Hematopoietic multipotent progenitor cell treated with erythropoietin and hydrocortisone succinate and interleukin-3 and kit ligand, for 6 days (in vitro differentiated cells): ENCODE results near the gene MAPK8IP1.
"Not testable (repeated sequence)": the region's sequence is repeated elsewhere in the genome, so short reads cannot be mapped to it uniquely, and the experiment has no call there.

Experiments
- DNase-seq: peaks from one replicate; pipeline ENCODE4 v3.0.0-alpha.2; 2015

The MAPK8IP1 gene

DNA sequence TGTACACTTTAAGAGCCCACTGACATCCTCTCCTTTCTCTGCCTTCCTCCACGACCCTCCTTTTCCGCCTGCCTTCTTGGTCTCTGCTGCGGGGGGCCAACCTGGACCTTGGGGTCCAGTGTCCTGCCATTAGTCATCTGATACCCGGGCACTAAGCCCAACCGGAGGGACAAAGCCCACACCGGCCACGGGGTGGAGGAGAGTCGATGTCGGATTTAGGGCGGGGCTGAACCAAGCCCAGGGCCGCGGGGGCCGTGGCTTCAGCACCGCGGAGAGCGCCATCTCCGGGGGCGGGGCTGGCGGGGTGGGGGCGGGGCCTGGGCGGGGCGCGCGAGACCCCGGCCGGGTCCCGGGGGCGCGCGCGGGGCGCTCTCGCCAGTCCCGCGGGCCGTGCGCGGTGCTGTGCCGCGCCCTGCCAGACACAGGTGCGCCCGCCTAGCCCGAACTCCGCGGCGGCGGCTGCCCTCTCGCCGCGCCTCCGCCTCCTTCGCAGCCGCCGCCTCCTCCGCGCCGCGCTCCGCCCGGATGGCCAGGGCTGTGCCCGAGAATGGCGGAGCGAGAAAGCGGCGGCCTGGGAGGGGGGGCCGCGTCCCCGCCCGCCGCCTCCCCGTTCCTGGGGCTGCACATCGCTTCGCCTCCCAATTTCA is at the start of gene MAPK8IP1:
MAPK8IP1 (plus strand) TSS at position 378 of the 647 bp plus-strand sequence; CDS start at position 548, 170 bp downstream.
- DNase-seq = peak; percentile 74

DNA sequence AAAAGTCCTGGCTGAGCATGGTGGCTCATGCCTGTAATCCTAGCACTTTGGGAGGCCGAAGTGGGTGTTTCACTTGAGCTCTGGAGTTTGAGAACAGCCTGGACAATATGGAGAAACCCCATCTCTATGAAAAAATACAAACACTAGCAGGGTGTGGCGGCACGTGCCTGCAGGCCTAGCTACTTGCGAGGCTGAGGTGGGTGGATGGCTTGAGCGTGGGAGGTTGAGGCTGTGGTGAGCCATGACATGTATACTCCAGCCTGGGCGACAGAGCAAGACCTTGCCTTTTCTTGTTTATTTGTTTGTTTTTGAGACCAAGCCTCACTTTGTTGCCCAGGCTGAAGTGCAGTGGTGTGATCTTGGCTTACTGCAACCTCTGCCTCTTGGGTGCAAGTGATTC is 46.2 kb upstream of the MAPK8IP1 start:
- DNase-seq = no peak

DNA sequence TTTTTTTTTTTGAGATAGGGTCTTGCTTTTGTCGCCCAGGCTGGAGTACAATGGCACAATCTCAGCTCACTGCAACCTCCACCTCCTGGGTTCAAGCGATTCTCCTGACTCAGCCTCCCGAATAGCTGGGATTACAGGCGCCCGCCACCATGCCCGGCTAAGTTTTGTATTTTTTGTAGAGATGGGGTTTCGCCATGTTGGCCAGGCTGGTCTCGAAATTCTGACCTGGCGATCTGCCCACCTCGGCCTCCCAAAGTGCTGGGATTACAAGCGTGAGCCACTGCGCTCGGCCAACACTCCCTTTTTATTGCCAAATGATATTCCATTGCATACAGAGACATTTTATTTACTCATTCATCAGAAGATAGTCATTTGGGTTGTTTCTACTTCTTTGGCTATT is 45.2 kb upstream of the MAPK8IP1 start:
- DNase-seq = not testable (repeated sequence)

- peak; percentile 95 for DNase-seq
Observed at GRCh38 chr11:45843158-45843924, 42.1 kb upstream of the MAPK8IP1 start.

DNA sequence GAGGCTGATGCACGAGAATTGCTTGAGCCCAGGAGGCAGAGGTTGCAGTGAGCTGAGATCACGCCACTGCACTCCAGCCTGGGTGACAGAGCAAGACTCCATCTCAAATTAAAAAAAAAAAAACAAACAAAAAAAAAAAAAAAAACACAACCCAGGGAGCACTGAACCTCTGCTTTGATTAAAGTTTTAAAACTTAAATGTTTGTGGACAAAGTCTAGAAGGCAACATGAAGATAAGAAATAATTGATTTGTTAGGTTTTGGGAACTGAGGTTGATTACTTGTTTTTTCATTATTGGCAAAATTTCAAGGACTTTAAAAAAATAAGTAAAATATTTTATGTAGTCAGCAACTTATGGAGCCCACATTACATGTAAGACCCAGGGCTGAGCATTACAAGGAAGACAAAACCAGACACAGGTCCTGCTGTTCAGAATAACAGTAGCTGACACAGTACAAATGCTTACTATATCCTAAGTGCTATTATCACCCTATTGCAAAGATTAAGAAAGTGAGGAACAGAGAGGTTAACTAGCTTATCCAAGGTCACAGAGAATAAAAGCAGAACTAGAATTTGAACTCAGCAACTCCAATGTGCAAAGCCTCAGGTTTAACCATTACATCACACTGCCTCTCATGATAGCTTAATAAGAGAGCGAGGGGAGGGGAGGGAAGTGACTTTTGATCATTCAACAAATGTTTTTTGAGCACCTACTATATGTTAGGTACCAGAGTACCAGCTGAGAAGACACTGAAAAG is 40.5 kb upstream of the MAPK8IP1 start:
- no peak for DNase-seq

DNA sequence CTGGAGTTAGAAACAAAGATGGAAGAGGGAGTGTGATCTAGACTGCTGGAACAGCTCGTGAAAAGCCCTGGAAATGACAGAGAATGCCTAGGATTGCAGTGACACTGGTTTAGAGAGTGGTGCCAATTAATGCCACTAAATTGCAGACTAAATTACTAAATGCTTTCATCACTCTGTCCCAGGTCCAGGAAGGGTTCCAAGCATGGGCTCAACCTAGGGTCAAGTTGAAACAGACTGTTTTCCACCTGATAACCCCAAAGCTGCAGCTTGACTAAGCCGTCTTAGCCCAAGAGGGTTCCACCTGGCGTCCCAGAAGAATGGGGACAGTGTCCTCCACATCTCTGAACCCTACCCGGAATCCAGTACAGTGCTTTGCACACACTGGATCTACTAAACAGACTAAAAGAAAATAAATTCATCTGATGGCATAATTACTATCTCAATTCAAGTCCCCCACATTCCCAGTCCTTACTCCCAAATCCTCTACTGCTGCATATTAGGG is 39.2 kb upstream of the MAPK8IP1 start:
- no peak for DNase-seq

DNA sequence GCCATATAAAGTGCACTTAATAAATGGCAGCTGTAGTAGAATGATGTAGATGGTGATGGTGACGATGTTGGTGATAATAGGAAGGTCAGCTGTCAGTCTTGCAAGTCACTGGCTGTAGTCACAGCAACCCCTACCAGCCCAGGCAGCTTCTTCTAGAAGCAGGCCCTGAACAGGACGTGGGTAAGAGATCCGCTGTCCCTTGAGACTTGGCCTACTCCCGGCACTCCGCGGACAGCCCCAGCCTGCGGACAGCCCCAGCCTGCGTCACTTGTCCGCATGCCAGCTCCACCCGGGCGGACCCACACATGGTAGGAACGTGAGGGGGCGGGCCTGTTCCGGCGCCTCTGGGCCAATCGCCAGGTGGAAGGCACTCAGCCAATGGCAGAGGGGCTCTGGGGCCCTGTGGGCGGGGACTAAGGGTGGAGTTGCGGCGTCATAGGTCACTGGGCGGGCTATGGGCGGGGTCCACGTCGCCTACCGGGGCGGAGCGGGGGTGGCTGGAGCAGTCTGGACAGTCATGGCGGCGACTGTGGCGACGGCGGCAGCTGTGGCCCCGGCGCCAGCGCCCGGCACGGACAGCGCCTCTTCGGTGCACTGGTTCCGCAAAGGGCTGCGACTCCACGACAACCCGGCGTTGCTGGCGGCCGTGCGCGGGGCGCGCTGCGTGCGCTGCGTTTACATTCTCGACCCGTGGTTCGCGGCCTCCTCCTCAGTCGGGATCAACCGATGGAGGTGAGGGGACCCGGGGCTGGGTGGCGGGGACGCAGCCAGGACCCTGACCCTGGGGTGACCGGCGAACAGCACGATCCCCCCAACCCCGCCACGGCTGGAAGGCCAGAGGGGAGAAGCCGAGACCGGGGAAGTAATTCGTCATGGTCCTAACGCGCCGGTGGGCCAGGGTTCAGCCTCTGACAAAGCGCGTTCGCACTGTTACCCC is 38.2 kb upstream of the MAPK8IP1 start, which contains the start of gene CRY2:
CRY2 (plus strand) TSS at position 502 of the 937 bp plus-strand sequence; CDS start at position 518, 16 bp downstream.
- DNase-seq = peak; percentile 99

GRCh38 chr11:45847911-45848316 is 37.5 kb upstream of the MAPK8IP1 start:
- DNase-seq = peak; percentile 91

DNA sequence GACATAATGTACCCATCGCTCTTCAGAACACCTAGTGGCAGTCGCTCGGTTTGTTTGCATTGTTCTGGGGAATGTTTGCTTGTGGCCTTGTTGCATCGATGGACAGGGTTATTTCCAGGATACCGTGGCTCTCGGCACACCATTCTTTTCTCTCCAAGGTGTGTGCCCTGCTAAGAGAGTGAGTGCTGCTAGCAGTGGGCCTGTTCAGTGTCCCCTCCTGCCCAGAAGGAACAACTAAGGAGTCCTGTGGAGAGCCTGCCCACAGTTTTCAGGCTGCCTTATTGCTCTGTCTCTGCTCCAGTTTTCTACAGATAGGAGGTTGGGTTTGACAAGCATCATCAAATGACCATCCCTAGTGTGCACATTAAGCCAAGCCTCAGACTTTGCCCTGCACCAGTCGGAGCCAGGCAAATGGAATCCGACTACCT is 36.8 kb upstream of the MAPK8IP1 start:
- no peak for DNase-seq

DNA sequence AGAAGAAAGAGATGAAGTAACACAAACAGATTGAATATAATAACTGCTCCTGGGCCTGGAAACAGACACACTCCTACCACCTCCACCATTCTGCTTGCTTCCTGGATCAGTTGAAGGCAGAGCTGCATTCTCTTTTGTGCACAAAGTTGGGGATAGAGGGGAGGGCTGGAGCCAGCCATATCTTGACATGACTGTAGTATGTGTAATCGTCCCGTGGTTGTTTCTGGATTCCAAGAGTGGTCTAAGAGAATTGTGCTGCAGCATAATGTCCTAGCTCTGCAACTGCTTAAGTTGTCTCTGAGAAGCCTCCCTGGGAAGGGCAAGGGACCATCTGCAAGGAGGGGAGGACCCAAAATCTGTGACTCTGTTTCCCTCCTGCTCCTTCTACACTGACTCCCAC is 35.0 kb upstream of the MAPK8IP1 start:
- no peak for DNase-seq

- DNase-seq = no peak
Observed at GRCh38 chr11:45851228-45851627, 34.2 kb upstream of the MAPK8IP1 start.

DNA sequence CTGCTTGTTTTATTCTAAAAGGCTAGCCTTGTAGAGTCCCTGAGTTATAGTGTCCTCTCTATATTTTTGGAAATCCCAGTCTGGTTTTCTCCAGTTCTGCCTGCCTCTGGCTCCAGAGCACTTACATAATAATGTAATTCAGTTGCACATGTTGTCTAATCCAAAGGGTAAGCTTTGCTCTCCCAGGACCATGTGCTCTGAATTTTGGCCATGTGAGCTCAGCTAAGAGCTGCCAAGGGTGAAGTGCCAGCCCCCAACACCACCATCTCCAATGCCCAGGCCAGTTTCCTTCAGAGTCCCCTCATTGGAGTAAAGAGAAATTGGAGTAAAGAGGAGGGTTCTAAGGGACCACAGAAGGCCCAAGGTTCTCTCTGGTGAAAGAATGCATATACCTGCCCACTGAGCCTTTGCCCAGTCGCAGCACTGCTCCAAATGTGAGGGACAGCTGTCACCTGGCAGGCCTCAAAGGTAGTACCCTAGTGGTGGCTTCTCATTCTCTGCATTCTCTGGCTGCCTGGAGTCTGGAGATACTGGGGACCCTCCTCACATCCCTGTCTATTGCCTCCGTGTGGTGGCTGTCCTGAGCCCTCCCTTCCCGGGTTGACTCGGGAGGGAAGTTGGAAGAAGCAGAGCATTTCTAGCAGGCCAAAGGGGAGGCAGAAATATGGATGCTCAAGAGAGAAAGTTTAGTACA is 33.3 kb upstream of the MAPK8IP1 start:
- DNase-seq = no peak

GRCh38 chr11:45852712-45853101 is 32.7 kb upstream of the MAPK8IP1 start:
- no peak for DNase-seq

GRCh38 chr11:45853332-45854219 is 31.9 kb upstream of the MAPK8IP1 start:
- no peak for DNase-seq

DNA sequence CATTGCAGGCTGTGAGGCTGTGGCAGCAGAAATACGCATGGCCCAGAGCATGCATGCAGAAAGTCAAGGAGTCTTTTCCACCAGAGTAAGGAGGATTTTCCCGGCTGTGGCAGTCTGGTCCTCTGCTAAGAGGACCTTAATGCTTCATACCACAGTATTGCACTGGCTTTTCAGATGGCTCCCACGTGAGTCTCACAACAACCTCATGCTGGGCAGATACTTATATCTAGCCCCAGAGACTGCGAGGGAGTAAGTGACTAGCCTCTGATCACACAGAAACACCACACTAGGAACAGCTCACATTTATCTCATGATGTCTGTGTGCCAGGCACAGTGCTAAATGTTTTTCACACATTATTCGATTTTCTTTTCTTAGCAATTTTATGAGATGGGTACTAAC is 30.1 kb upstream of the MAPK8IP1 start:
- no peak for DNase-seq

GRCh38 chr11:45856044-45856468 is 29.4 kb upstream of the MAPK8IP1 start:
- DNase-seq = no peak

DNA sequence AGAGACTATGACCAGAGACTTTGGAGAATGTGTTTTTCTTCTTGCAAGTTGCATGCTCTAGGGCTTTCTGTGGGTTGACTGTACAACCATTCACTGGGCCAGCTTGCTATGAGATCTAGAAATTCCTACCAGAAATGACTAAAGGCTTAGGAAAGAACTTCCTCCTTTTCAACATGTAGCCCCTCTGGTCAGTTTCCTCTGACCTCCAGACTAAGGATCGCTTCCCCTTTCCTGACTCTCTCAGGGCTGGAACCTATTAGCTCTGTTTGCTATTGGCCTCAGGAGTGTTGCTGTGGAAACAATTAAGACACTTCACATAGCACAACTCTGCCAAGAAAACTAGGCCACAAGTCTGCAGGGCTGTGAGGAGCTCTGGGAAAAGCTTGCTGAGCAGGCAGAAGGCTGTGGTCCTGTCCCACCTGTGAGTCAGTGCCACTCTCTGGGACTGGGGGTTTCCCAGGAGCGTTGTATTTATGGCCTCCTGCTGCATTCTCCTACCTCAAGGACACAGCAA is 27.4 kb upstream of the MAPK8IP1 start:
- DNase-seq = no peak

GRCh38 chr11:45858751-45859398 is 26.6 kb upstream of the MAPK8IP1 start:
- DNase-seq = no peak

DNA sequence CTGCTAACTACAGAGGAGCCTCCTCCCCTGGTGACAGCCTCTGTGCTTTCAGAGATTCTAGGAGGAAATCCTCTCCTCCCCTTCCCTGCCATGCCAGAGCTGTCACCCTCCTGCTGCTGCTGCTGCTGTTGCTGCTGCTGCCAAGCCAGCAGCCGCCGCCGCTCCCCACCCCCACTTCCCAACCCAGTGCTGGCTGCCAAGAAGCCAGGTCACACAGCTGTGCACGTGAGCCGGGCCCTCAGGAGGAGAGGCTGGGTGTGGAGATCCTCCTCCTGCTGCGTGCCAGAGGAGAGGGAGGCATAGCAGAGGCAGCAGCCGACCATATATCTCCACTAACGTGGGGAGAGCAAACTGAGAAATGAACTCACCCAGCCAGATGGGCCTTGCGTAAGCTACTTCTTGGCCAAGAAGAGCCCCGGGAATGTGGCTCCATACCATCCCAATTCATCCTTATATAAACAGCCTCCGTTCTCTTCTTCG is 25.8 kb upstream of the MAPK8IP1 start:
- DNase-seq = no peak
